Measurements from ENCODE around the gene SLC26A3.

Gene SLC26A3

GRCh38 chr7:107815254-107815882, 12.3 kb upstream of the SLC26A3 start:
- no peak for DNase-seq

DNA sequence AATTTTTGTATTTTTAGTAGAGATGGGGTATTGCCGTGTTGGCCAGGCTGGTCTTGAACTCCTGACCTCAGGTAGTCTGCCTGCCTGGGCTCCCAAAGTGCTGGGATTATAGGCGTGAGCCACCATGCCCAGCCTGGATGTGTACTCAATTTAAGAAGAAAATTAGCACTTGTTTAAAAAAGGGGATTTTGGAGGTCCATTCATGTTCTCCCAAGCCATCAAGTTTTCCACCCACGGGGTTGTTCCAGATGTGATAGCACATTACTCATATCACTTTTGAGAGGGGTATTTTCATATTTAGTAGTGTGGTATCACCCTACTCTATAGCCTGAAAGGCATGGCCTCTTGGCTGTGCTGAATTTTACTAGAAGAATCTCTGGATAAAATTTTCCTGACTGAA, 10.5 kb upstream of the SLC26A3 start:
- DNase-seq, result no peak

DNA sequence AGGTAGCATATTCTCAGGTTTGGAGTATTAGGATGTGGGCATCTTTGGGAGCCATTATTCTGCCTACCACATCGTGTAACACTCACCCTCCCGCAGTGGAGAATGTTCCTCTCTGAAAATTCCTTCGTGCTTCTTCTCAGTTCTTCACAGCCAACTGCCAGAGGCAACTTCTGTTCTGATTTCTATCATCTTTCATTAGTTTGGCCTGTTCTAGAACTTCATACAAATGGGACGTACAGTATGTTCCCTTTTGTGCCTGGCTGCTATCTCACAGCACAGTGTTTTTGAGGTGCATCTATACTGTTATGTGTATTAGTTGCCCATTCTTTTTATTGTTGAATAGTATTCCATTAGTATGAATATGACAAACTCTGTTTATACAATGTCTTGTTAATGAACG, 8.9 kb upstream of the SLC26A3 start:
- no peak for DNase-seq

DNA sequence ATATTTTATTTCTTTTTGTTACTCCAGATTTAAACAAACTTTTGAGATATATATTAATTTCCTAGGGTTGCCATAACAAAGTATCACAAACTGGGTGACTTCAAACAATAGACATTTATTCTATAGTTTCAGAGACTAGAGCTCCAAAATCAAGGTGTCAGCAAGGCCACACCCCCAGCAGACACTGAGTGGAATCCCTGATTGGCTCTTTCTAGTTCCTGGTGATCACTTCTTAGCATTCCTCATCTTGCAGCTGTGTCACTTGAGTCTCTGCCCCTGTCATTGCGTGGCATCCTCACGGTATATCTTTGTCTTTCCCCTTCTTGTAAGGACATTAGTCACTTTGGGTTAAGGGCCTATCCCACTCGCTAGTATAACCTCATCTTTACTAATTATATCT, 7.6 kb upstream of the SLC26A3 start:
- no peak for DNase-seq

- no peak for DNase-seq
These were observed 6.2 kb upstream of the SLC26A3 start for GRCh38 chr7:107809179-107809578.

DNA sequence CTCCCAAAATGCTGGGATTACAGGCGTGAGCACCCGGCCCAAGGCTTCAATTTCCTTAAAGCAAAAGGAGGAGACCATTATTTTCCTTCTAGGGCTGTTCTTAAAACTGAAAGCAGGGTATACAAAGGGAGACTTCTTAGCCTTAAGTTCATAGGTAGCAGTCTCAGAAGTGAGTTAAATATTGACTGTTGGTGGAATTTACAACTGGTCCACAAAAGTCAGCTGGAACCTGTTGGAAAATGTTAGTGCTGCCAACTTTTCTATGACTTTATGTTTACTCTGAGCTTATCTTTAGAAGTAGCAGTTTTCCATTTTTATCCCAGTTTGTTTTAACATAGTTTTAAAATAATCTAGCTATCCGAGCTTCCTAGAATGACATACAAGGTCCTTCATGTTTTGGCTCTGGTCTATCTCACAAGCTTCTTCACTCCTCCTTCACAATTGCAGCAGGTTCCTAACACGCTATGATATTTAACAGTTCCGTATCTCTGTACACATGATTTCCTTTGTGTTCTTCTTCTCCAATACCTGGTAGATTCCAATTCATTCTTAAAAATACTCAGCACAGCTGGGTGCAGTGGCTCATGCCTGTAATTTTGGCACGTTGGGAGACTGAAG, 3.3 kb downstream of the SLC26A3 start:
- DNase-seq, result no peak

GRCh38 chr7:107792364-107792763, 10.7 kb downstream of the SLC26A3 start:
- DNase-seq, result no peak

DNA sequence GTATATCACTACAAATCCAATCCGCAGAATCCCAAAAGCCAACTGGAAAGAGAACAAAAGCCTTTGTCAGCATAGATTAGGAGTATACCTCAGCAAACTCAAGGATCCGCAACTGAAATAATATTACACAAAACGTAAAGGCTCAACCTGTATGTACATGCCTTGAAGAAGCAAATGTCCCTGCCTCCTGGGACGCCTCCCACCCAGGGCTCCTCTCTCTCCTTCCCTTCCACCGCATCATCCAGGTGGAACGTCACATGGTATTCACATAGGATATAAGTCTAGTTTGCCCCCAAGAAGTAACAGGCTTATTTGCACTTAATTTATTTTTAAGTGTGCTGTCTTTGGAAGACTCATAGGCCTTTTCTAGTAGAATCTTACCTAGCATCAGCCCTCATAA, 13.4 kb downstream of the SLC26A3 start:
- DNase-seq, result no peak

GRCh38 chr7:107788662-107789061, 14.4 kb downstream of the SLC26A3 start:
- no peak for DNase-seq

DNA sequence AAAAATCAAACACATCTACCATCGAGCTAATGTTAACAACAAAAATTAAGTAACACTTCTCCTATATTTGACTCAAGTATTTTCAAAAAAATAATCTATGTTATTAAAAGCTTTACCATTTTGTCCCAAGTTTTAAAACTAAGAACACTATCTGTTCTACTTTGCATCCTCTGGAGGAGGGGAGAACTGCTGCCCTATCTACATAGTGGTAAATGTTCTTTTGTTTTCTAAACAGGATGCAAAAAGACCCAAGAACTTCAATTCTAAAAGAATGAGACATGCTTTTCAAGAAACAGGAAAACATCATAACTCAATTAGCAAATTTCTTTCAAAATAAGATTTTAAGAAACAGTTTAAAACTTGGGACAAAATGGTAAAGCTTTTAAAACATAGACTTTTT, 14.8 kb downstream of the SLC26A3 start:
- no peak for DNase-seq

DNA sequence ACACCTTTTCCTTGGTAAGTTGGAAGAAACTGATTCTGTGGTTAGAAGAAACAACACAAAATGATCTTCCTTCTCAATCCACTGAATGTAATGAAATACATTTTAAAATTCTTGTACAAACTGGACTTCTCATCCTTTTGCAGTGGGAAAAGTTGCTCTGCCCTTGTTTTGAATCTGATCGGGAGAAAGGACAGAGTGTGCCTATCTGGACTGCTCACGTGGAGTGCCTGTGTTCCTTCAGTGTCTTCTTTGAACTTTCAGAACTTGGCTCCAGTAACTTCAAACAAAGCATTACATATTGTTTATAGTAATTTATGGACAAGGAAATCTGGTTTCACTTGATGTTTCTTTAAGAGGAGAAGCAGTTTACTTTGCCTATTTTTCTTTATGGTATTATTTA, 17.1 kb downstream of the SLC26A3 start:
- no peak for DNase-seq

DNA sequence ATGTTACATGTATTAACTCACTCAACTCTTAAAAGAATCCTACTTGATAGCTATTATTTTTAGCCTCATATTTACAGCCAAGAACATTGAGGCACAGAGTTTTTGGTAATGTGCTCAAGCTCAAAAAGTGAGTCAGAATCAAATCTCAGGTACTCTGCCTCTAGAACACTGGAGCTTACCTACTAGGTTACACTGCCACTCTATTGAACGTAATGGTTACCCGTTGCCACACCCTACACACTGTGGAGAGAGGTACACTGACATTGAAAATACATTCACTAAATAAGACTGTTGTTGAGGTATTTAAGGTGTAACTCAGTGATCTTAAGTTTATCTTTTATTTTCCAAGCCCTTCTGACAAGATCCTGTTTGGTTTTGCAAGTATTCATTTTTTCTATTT, 17.9 kb downstream of the SLC26A3 start:
- no peak for DNase-seq

DNA sequence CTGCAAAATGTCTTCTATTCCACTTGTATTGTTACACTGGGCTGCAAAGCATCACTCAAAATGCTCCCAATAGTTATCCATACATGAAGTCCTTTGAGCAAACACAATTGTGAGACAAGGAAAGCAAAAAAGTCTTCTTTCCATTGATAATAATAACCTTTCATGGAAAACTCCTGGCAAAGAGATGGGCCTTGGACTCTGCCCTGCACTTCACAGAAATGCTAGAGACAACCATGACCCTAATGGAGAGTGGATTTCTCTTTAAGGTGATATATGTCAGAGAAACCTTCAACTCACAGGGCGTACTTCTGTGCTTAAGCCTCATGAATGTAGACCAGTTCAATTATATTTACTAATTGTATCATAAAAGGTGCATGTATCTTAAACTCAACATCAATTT, 19.4 kb downstream of the SLC26A3 start:
- DNase-seq, result no peak

DNA sequence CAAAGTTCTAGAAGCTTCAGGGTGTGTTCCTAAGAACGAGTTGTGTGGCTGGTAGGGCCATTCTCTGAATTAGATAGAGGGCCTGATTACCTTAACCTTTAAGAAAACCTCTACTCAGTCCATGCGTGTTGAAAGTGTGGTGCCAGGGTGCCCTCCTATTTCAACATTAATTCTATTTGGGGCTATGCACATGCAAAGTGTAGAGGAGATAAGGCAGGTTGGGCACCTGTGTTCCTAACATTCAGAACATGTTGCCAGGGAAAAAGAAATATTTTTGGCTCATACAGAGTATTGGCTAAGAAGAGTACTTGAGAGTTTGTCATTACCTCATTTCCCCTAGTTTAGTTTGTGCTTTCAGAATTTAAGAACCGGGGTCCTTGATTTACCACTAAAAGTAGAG, 20.6 kb downstream of the SLC26A3 start:
- DNase-seq, result no peak

GRCh38 chr7:107779647-107780099, 23.4 kb downstream of the SLC26A3 start:
- DNase-seq, result no peak

DNA sequence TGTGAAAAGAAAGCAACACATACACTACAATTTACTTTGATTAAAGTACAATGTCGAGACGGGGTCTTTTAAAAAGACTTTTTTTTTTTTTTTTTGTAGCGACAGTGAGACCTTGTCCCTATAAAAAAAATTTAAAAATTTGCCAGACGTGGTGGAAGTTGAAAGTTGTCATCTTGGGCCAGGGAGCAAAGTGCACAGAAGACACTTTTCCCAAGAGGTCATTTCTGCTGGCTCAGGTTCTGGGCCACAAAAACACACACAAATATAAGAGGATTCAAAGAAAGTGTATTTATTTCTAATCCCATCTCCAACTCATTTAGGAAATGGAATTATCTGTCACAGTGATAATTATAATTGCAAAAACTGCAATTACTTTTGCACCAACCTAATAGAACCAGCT, 24.7 kb downstream of the SLC26A3 start:
- no peak for DNase-seq

- DNase-seq, result no peak
These were observed 25.3 kb downstream of the SLC26A3 start for GRCh38 chr7:107777702-107778101.

DNA sequence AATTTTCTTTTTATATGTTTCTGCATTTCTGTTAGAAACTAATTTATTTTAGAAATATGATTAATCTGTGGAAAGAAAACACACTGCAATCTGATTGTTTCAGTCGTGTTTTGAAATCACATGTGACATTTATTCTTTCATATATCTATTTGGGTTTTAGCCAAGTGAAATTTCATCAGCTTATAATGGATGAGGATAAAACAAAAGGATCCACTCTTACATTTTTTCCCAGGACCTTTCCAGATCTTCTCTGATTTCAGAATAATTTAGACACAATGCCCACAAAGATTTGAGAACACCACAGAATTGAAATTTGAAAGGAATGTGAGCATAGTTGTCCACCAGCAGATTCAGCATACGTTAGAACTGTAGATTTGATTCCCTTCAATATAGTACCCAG, 30.0 kb downstream of the SLC26A3 start:
- no peak for DNase-seq

DNA sequence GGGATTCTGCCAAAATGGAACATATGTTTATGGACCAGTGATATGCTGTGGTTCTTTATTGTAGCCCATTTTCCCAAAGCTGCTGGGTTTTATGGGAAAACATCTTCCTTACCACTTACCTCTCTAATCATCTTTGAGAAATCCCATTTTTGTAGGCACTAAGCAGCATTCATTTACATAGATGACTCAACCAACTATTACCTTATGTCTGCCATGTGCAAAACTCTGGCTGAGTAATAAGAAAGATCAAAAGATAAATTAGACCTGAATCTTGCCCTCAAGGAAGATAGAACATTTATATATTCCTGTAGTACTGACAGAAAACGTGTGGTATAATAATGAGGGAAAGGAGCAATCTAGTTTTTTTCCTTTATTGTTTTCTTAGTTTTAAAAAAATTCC, 34.8 kb downstream of the SLC26A3 start:
- DNase-seq, result no peak

DNA sequence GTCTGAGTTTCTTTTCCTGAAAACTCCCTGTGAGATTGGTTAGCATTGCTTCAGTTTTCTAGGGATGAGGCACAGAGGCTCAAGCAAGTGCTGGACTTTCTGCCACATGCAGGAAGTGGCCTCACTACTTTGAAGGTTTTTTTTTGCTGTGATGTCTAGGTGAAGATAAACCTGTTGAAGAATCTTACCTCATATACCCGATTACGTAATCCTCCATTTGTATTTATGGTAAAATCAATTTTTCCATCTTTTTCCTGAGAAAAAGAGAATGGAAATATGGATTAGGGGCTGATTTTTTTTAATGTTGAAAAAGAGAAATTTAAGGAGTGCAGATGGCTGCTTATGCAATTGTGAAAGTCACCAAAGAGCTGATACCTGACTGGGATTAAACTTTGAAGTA, 35.6 kb downstream of the SLC26A3 start:
- no peak for DNase-seq

DNA sequence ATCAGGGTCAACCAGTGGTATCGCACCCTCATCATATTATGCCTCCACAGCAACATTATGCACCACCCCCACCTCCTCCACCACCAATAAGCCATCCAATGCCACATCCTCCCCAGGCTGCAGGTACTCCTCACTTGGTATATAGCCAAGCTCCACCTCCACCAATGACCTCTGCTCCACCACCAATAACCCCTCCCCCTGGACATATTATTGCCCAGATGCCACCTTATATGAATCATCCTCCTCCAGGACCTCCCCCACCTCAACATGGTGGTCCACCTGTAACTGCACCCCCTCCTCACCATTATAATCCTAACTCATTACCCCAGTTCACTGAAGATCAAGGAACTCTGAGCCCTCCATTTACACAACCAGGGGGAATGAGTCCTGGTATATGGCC, 44.4 kb downstream of the SLC26A3 start:
- DNase-seq, result no peak

- no peak for DNase-seq
These were observed 48.4 kb downstream of the SLC26A3 start for GRCh38 chr7:107754642-107755041.

DNA sequence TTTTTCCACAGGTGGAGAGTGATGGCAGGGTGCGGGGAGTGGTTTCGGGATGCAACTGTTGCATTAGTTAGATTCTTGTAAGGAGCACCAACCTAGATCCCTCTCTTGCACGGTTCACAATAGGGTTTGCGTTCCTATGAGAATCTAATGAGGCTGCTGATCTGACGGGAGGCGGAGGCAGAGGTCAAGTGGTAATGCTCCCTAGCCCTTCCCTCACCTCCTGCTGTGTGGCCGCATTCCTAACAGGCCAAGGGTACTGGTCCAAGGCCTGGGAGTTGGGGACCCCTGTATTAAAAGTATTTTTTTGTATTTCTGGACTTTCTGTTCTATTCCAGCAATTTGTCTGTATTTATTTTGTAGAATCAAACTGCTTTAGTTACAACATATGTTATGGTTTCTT, 51.9 kb downstream of the SLC26A3 start:
- no peak for DNase-seq

- DNase-seq, result no peak
These were observed 57.0 kb downstream of the SLC26A3 start for GRCh38 chr7:107746006-107746405.

- DNase-seq, result no peak
These were observed 58.7 kb downstream of the SLC26A3 start for GRCh38 chr7:107744345-107744750.

All from bone marrow (tissue), 2 donors.